AG09319 (cell line): Measurements from ENCODE around the gene PRM1.

Experiments
- DNase-seq: peaks from one replicate; pipeline ENCODE4 v3.0.0-alpha.2; 2010; ENCODE audit warnings: low read depth; ENCODE audit errors: extremely low read depth
- CTCF ChIP-seq: IDR thresholded peaks from 2 replicates; pipeline ENCODE4 v1.5.1; 2011; ENCODE audit warnings: low read depth, mild to moderate bottlenecking, inconsistent platforms, low read length, moderate library complexity

The PRM1 gene

GRCh38 chr16:11306997-11307638 lies 26.0 kb upstream of the PRM1 start:
- DNase-seq = no peak

GRCh38 chr16:11306381-11306780 lies 25.3 kb upstream of the PRM1 start:
- TF ChIP-seq CTCF = no peak
- no peak for DNase-seq

More at GRCh38 chr16:11306997-11307638, 26.0 kb upstream of the PRM1 start:
- TF ChIP-seq CTCF = no peak

GRCh38 chr16:11303405-11304138 lies 22.4 kb upstream of the PRM1 start:
- no peak for TF ChIP-seq CTCF
- DNase-seq = no peak

GRCh38 chr16:11302977-11303376 lies 21.8 kb upstream of the PRM1 start:
- DNase-seq = no peak
- no peak for TF ChIP-seq CTCF

GRCh38 chr16:11301645-11302501 lies 20.7 kb upstream of the PRM1 start:
- TF ChIP-seq CTCF = no peak
- DNase-seq = no peak

- no peak for DNase-seq
- TF ChIP-seq CTCF = no peak
These were observed 19.4 kb upstream of the PRM1 start for GRCh38 chr16:11300560-11300892.
